PC-9 (cell line): Measurements from ENCODE around the gene PDE4C. TPM values are rescaled to one million over a fixed set of nuclear protein-coding genes. Genes with fewer than 3 reads are reported as not detected.

Source experiments
- BruUV-seq: library from RNA; stranded (reverse); fragments of 400-500 nt; replicated peaks from 2 replicates; lab custom pipeline; 2021; lab: Mats Ljungman, UMichigan
- CTCF ChIA-PET: fragments of 300-600 bp; sonication (Branson Sonifier 250); formaldehyde crosslinking; loops from one replicate; lab custom pipeline; 2022; ENCODE audit warnings: antibody characterized with exemption; lab: Charles Lee
- POLR2A ChIA-PET: fragments of 300-600 bp; sonication (Branson Sonifier 250); formaldehyde crosslinking; loops from one replicate; lab custom pipeline; 2022; ENCODE audit warnings: antibody characterized with exemption; ENCODE audit not compliant: unreplicated experiment; lab: Charles Lee
- DNase-seq, 2 experiments: peaks; one replicate each; pipeline versions ENCODE4 v3.0.0 to v3.0.0-alpha.2; 2015 to 2022; ENCODE audit warnings: mixed read lengths in 1 of 2
- H2AFZ ChIP-seq: fragments of 200-600 bp; sonication (generic); 2 replicates; pipeline ENCODE4 v1.8.1; 2017; ENCODE audit warnings: antibody characterized with exemption
- H3F3A ChIP-seq: fragments of 200-600 bp; sonication (generic); 2 replicates; pipeline ENCODE4 v1.8.1; 2017; ENCODE audit warnings: antibody characterized with exemption, mild to moderate bottlenecking, low read depth; ENCODE audit not compliant: insufficient read depth
- H3K27ac ChIP-seq: fragments of 200-600 bp; sonication (generic); 2 replicates; pipeline ENCODE4 v1.6.1; 2016; ENCODE audit warnings: mixed run types
- H3K27me3 ChIP-seq: fragments of 200-600 bp; sonication (generic); 2 replicates; pipeline ENCODE4 v1.6.1; 2016; ENCODE audit warnings: low read depth, mixed run types; ENCODE audit not compliant: insufficient read depth
- H3K36me3 ChIP-seq: fragments of 200-600 bp; sonication (generic); 2 replicates; pipeline ENCODE4 v1.6.1; 2016; ENCODE audit warnings: low read depth, mixed run types
- H3K4me1 ChIP-seq: fragments of 200-600 bp; sonication (generic); replicated peaks from 2 replicates; pipeline ENCODE4 v1.6.1; 2016; ENCODE audit warnings: mixed run types; ENCODE audit not compliant: insufficient read depth
- H3K4me2 ChIP-seq: fragments of 200-600 bp; sonication (generic); 2 replicates; pipeline ENCODE4 v1.6.1; 2017; ENCODE audit warnings: mixed run types
- H3K4me3 ChIP-seq: fragments of 200-600 bp; sonication (generic); 2 replicates; pipeline ENCODE4 v1.6.1; 2016; ENCODE audit warnings: mixed run types
- H3K79me2 ChIP-seq: fragments of 200-600 bp; sonication (generic); 2 replicates; pipeline ENCODE4 v1.6.1; 2017; ENCODE audit warnings: low read depth, mixed run types
- H3K9me2 ChIP-seq: fragments of 200-600 bp; sonication (generic); 2 replicates; pipeline ENCODE4 v1.8.1; 2017; ENCODE audit warnings: mild to moderate bottlenecking; ENCODE audit not compliant: insufficient read depth
- H3K9me3 ChIP-seq: fragments of 200-600 bp; sonication (generic); 2 replicates; pipeline ENCODE4 v1.8.1; 2016; ENCODE audit warnings: low read depth; ENCODE audit not compliant: insufficient read depth
- H4K20me1 ChIP-seq: fragments of 200-600 bp; sonication (generic); 2 replicates; pipeline ENCODE4 v1.8.1; 2017; ENCODE audit not compliant: insufficient read depth
- CTCF ChIP-seq: fragments of 200-600 bp; sonication (generic); conservative IDR thresholded peaks from 2 replicates; pipeline ENCODE4 v1.6.1; 2017; ENCODE audit warnings: mixed run types, antibody characterized with exemption, mild to moderate bottlenecking, moderate library complexity
- EZH2 ChIP-seq: fragments of 200-600 bp; sonication (generic); IDR thresholded peaks from 2 replicates; pipeline ENCODE4 v1.8.0; 2017; ENCODE audit warnings: antibody characterized with exemption, low read depth
- intact Hi-C: fragments of 100-400 bp; cut with micrococcal nuclease; formaldehyde crosslinking; loops from one replicate; pipeline ENCODE4 v1.10.0; 2022; ENCODE audit not compliant: unreplicated experiment
- total RNA-seq: library from RNA; stranded (reverse); gene quantifications from 2 replicates; pipeline ENCODE4 v1.2.3, GENCODE V29; 2021

Gene PDE4C
- total RNA-seq, 1 experiment from 2014 or later, result 2.2 TPM

DNA sequence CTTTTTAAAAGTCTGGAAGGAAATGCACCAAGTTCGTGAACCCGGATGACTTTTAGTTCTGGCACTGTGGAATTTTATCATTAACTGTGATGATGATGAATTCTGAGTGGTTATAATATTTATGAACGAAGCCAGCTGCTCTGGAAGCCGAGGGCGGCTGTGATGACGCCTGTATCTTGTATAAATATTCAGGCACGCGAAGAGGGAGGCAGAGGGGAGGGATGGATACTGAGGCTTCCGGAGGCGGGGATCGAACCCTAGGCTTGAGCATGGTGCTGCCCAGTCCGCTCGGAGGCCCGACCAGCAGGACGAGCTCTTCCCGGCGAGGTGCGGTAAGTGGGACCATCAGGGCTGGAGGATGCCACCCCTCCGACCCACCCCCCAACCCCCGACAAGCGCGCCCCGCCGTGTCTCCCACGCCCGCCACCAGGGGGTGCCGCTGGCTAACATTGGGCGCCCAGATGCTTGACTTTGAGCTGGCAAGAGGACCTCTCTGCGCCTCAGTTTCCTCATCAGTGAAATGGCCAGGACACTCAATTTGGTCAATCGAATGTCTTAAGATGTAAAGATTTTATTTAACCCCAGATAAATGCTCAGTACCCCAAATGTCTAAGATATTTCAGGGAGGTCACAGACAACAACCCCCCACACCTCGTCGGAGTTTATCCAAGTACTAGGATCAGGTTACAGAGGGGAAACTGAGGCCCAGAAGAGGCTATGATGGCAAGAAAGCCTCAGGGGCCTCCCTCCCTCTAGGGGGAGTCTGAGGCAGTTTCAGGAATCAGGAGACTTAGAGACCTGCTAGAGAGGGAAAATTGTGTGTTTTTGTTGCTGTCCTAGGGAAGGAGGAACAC is 17.9 kb downstream of the PDE4C start:
- Histone ChIP-seq H3K79me2 (no peaks in the 10 kb centered on the region), H3K4me2 (no peak overlapping the region), H3K9me3 (no peaks in the 10 kb centered on the region), H3K4me1 (peaks cover 7% of the 10 kb centered on the region), H3K4me3 (no peak overlapping the region), H3K9me2 (no peaks in the 10 kb centered on the region), H3K27ac (no peak overlapping the region), H3K27me3 (no peaks in the 10 kb centered on the region), H3K36me3 (no peaks in the 10 kb centered on the region), H3F3A (peaks cover 26% of the 10 kb centered on the region; the same call in 1 of the 2 replicates), H4K20me1 (no peaks in the 10 kb centered on the region), H2AFZ (no peak overlapping the region)
- POLR2A ChIA-PET, result interaction anchor here (0.6 kb wide), 2 partner anchors 144 to 177 kb away, joined by 3 read pairs; partner anchors contain the start of gene GDF15
- DNase-seq, result peak in 1 of 2 experiments; percentile 30
- intact Hi-C loops, result loop anchor here (1.0 kb wide), 1 partner anchor 44 kb away; no protein-coding TSS in a partner anchor
- no TSS peak for BruUV-seq
- peak; percentile 84 for TF ChIP-seq CTCF
- no peak for TF ChIP-seq EZH2
- CTCF ChIA-PET, result interaction anchor here (0.5 to 1.4 kb wide), 13 partner anchors 14 to 779 kb away, joined by 3 to 19 read pairs (median 6); partner anchors contain the start of gene PGPEP1

DNA sequence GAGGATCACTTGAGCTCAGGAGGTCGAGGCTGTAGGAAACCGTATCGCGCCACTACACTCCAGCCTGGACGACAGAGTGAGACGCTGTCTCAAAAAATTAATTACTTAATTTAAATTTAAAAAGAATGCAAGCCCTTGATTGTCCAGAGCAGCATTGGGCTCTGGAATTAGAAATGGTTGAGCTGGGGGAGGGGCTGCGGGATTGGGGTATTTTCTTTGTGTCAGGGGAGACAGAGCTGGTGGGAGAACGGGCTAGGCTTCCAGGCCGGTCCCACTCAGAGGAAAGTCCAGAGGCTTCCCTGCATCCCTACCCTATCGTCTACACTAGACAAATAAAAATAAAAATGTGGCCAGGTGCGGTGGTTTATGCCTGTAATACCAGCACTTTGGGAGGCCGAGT is 20.2 kb downstream of the PDE4C start:
- Histone ChIP-seq H3K36me3 (no peaks in the 10 kb centered on the region), H3K27me3 (no peaks in the 10 kb centered on the region), H3K4me3 (no peak overlapping the region), H3K9me3 (no peaks in the 10 kb centered on the region), H3K27ac (no peak overlapping the region), H3F3A (peaks cover 24% of the 10 kb centered on the region; the same call in 1 of the 2 replicates), H2AFZ (no peak overlapping the region), H3K4me1 (peaks cover 13% of the 10 kb centered on the region), H3K79me2 (no peaks in the 10 kb centered on the region), H4K20me1 (no peaks in the 10 kb centered on the region), H3K4me2 (peak overlapping the region; percentile 83; the same call in 1 of the 2 replicates), H3K9me2 (no peaks in the 10 kb centered on the region)
- ChIA-PET CTCF (no interaction called here), POLR2A (no interaction called here)
- BruUV-seq, result no TSS peak
- no peak for TF ChIP-seq EZH2
- TF ChIP-seq CTCF, result no peak
- intact Hi-C loops, result no loop called here
- DNase-seq, result no peak

- peak overlapping the region; percentile 83 for H3K4me2 ChIP-seq
- H3K79me2 ChIP-seq, result no peaks in the 10 kb centered on the region
- H4K20me1 ChIP-seq, result no peaks in the 10 kb centered on the region
- H3K36me3 ChIP-seq, result no peaks in the 10 kb centered on the region
- peak overlapping the region; percentile 46 for H3K27ac ChIP-seq
- DNase-seq, result peak; percentile 50 to 54
- ChIA-PET POLR2A (interaction anchor here (0.6 kb wide), 1 partner anchor 74 kb away, joined by 5 read pairs; no protein-coding TSS in a partner anchor), CTCF (interaction anchor here (0.5 to 1.1 kb wide), 4 partner anchors 23 to 273 kb away, joined by 3 to 7 read pairs (median 4); partner anchors contain the start of gene CCDC124)
- peak overlapping the region; percentile 73 for H3K4me3 ChIP-seq
- H2AFZ ChIP-seq, result peak overlapping the region; percentile 92
- no peaks in the 10 kb centered on the region for H3K9me3 ChIP-seq
- BruUV-seq, result no TSS peak
- no peaks in the 10 kb centered on the region for H3K27me3 ChIP-seq
- no peaks in the 10 kb centered on the region for H3K9me2 ChIP-seq
- intact Hi-C loops, result no loop called here
- H3F3A ChIP-seq, result peaks cover 17% of the 10 kb centered on the region; the same call in 1 of the 2 replicates
- TF ChIP-seq CTCF, result no peak
- no peak for TF ChIP-seq EZH2
- peaks cover 13% of the 10 kb centered on the region for H3K4me1 ChIP-seq
Observed at GRCh38 chr19:18205200-18205892, 20.9 kb downstream of the PDE4C start.
